SK-N-MC (cell line): ENCODE data around the gene ERMP1.

Source experiments
- EZH2 ChIP-seq: fragments of 200-600 bp; sonication (generic); IDR thresholded peaks from one replicate; pipeline ENCODE4 v1.6.1; 2017; ENCODE audit warnings: antibody characterized with exemption
- FOXP2 ChIP-seq: optimal IDR thresholded peaks from 2 replicates; pipeline ENCODE3; 2011; ENCODE audit warnings: mild to moderate bottlenecking, moderate library complexity; ENCODE audit not compliant: insufficient read depth; ENCODE audit errors: extremely low read length, control extremely low read depth
- POLR2AphosphoS5 ChIP-seq: IDR thresholded peaks from 2 replicates; pipeline ENCODE4 v1.6.1; 2012; ENCODE audit warnings: mild to moderate bottlenecking, low read depth, low read length, borderline replicate concordance

GRCh38 chr9:5852987-5853386 lies 20.1 kb upstream of the ERMP1 start:
- TF ChIP-seq EZH2 (no peak), POLR2AphosphoS5 (no peak), FOXP2 (no peak)
